Mucosa of rectum (tissue), 2 donors: ENCODE results near the gene CNN2.

Experiments used
- H3K27ac ChIP-seq, 2 donors: one replicate each; pipeline ENCODE4 v1.7.0; 2013; ENCODE audit warnings: inconsistent platforms in 2 of 2, low read depth in 2 of 2, low read length in 2 of 2
- H3K27me3 ChIP-seq, 2 donors: one replicate each; pipeline ENCODE4 v1.7.0; 2013; ENCODE audit warnings: low read length in 2 of 2; ENCODE audit not compliant: control insufficient read depth in 2 of 2, insufficient read depth in 2 of 2
- H3K36me3 ChIP-seq, 2 donors: one replicate each; pipeline ENCODE4 v1.7.0; 2013; ENCODE audit warnings: low read length in 2 of 2; ENCODE audit not compliant: control insufficient read depth in 2 of 2, insufficient read depth in 2 of 2
- H3K4me1 ChIP-seq, 2 donors: one replicate each; pipeline ENCODE4 v1.7.0; 2013; ENCODE audit warnings: low read length in 2 of 2, mild to moderate bottlenecking in 1 of 2; ENCODE audit not compliant: control insufficient read depth in 2 of 2, insufficient read depth in 2 of 2
- H3K4me3 ChIP-seq, 2 donors: one replicate each; pipeline ENCODE4 v1.7.0; 2013; ENCODE audit warnings: low read length in 2 of 2
- H3K9ac ChIP-seq, 2 donors: one replicate each; pipeline ENCODE4 v1.7.0; 2013; ENCODE audit warnings: low read length in 2 of 2, low read depth in 1 of 2, mild to moderate bottlenecking in 1 of 2
- H3K9me3 ChIP-seq, 2 donors: one replicate each; pipeline ENCODE4 v1.7.0; 2013; ENCODE audit warnings: low read length in 2 of 2; ENCODE audit not compliant: control insufficient read depth in 2 of 2
- donor health status: healthy.
- donor health status: Normal muscosa, but diverticular disease.

Gene CNN2

DNA sequence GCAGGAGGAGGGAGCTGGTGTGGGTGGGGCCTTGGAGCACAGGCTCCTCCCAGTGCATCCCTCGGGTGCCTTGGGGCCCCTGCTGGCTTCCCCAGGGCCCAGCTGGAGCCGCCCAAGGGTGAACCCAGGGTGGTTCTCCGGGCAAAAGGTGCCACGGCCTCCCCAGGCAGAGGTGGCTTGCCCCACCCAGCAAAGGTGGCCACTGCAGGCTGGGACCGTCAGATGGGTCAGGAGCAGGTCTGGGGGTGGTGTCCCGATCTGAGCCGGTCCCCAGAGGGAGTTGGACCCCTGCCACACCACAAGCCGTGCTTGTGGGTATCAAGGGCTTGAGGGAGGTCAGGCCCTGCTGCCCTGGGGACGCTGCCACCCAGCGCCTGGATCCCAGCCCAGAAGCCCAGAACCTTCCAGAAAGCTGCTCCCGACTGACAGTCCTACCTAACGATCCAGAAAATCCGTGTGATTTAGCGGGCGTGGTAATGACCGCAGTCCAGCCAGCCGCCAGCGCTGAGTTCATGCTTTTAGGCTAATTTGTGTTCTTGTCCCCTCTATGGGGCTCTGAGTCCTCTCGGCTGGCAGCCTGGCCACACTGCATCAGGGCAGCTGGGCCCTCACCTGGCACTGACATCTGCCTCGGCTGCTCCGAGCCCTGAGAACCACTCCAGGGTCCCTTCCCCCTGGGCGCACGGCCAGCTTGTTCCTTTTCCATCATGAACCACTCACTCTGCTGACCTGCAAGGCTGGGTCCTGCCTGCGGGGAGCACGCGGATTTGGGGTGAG lies 31.2 kb upstream of the CNN2 start:
- Histone ChIP-seq H3K27ac (no peak overlapping the region), H3K36me3 (peaks cover 0 to 9% of the 10 kb centered on the region in 2 donors), H3K27me3 (peaks cover 33 to 40% of the 10 kb centered on the region in 2 donors), H3K4me1 (peaks cover 5 to 7% of the 10 kb centered on the region in 2 donors), H3K9me3 (no peaks in the 10 kb centered on the region), H3K4me3 (no peak overlapping the region), H3K9ac (no peak overlapping the region)

DNA sequence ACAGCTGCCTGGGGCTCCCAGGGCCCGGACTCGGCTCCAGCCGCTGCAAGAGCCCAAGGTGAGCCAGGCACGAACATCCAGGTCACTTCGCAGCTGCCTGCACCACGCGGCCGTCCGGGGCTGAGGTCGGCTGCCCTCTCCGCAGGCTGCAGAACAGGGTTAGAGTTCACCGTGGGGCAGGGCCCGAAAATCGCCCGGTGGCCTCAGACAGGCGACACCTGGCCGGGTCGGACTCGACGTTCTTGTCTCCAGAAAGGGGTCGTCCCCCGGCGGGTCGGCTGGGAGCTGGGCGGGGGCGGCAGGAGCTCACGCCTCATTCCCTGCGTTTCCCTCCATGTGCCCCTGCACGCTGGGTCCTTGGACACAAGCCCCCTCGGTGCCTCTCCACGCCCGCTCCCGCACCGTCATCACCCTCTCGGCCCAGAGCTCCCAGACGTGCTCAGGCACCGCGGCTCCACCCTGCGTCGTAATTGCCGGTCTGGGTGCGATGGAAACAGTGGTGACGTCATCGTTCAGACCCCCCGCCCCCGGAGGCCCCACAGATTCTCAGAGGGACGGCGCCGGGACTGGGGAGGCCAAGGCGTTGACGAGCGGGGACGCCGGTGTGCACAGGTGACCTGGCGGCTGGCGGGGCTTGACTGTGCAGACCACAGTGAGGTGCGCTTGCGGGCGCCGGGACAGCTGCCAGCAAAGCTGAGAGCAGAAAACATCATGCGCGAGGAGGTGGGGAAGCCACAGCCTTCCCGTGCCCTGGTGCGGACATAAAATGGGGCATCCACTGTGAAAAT lies 30.2 kb upstream of the CNN2 start:
- peaks cover 37 to 46% of the 10 kb centered on the region in 2 donors for H3K27me3 ChIP-seq
- H3K4me1 ChIP-seq: peaks cover 5 to 10% of the 10 kb centered on the region in 2 donors
- H3K27ac ChIP-seq: no peak overlapping the region
- H3K9ac ChIP-seq: no peak overlapping the region
- H3K9me3 ChIP-seq: no peaks in the 10 kb centered on the region
- H3K36me3 ChIP-seq: peaks cover 0 to 9% of the 10 kb centered on the region in 2 donors
- H3K4me3 ChIP-seq: no peak overlapping the region

DNA sequence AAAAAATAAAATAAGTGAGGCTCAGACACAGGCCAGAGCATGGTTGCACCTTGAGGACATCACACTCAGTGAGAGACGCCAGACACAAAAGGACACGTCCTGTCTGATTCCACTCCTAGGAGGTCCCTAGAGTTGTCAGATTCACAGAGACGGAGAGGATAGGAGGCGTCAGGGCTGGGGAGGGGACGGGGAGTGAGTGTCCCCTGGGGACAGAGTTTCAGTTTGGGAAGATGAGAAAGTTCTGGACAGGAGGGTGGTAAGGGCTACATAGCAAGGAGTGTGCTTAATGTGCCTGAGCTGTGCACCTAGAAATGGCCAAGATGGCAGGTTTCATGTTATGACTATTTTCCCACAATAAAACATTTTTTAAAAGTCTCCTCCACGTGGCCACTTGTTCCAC lies 28.3 kb upstream of the CNN2 start:
- Histone ChIP-seq H3K4me3 (no peak overlapping the region), H3K27ac (no peak overlapping the region), H3K9me3 (no peaks in the 10 kb centered on the region), H3K36me3 (peaks cover 0 to 4% of the 10 kb centered on the region in 2 donors), H3K27me3 (peaks cover 43 to 46% of the 10 kb centered on the region in 2 donors), H3K9ac (no peak overlapping the region), H3K4me1 (peaks cover 5 to 10% of the 10 kb centered on the region in 2 donors)

DNA sequence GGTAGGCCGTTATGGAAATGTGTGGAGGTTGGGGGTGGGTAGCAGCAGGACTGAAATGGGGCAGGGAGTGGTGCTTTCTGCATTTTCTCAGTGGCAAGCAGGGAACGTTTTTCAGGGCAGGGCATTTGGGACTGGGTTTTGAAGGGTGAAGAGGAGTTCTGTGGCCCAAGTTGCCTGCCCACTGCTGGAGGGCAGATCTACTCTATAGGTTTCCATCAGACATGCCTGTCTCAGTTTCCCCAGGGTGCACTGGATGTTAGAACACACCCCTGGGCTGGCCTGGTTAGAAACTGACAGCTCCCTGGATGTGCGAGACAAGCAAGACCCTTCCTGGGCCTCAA lies 27.1 kb upstream of the CNN2 start:
- Histone ChIP-seq H3K9me3 (no peaks in the 10 kb centered on the region), H3K27me3 (peaks cover 43 to 46% of the 10 kb centered on the region in 2 donors), H3K4me3 (no peak overlapping the region), H3K27ac (no peak overlapping the region), H3K9ac (no peak overlapping the region), H3K4me1 (peaks cover 5 to 10% of the 10 kb centered on the region in 2 donors), H3K36me3 (no peaks in the 10 kb centered on the region)

DNA sequence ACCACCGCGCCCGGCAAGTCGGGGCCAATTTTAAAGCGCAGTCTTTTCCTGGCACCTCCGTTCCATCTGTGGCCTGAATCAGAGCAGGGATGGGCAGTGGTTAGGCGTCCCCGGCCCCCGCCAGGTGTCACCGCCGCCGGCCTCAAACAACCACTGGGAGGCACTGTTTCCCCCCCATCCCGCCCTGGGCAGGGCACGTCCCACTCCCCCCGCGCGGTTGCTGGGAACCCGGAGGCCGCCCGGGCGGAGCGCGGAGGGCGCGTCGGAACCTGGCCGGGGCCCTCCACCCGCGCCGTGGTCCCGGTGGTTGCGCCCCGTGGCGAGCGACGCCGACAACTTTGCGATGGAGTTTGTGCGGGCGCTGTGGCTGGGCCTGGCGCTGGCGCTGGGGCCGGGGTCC lies 26.3 kb upstream of the CNN2 start, which contains the start of gene GRIN3B:
TSS of gene GRIN3B (plus strand) at position 325 of the 400 bp plus-strand sequence. CDS start at position 344, 19 bp downstream.
- H3K4me1 ChIP-seq: peaks cover 5 to 10% of the 10 kb centered on the region in 2 donors
- no peak within 1 kb of the TSS for H3K4me3 ChIP-seq
- peaks cover 43 to 47% of the 10 kb centered on the region in 2 donors for H3K27me3 ChIP-seq
- H3K9me3 ChIP-seq: no peaks in the 10 kb centered on the region
- no peak within 1 kb of the TSS for H3K27ac ChIP-seq
- H3K9ac ChIP-seq: no peak within 1 kb of the TSS
- no peaks in the 10 kb centered on the region for H3K36me3 ChIP-seq

DNA sequence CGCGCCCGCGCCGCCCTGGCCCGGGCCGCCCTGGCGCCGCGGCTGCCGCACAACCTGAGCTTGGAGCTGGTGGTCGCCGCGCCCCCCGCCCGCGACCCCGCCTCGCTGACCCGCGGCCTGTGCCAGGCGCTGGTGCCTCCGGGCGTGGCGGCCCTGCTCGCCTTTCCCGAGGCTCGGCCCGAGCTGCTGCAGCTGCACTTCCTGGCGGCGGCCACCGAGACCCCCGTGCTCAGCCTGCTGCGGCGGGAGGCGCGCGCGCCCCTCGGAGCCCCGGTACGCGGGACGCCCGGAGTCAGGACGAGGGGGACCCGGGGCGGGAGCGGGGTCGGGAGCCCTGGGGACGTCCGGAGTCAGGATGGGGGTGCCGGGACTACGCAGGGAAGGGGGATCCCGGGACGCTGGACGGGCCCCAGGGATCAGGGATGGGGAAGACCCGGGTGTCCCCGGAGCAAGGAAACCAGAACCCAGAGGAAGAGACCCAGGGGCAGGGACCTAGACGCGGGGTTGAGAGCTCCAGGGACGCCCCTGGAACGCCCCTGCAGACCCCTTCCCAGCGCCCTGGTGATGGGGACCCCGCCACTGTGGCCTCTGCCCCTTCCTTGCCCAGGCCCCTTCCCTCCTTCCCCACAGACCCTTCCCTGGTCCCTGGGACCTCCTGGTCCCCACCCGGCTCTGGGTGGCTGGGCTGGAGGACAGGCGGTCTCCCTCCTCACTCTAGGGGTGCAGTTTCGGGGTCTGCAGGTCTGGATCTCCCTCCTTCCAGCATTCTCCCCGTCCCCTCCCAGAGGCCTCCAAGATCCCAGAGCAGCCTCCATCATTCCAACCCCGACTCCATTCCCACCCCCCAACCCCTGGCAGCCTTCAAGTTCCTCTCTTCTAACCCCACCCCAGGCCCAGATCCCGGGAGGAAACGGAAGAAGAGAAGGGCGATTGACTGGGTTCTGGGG lies 25.5 kb upstream of the CNN2 start:
- no peaks in the 10 kb centered on the region for H3K9me3 ChIP-seq
- H3K4me3 ChIP-seq: no peak overlapping the region
- no peak overlapping the region for H3K27ac ChIP-seq
- no peaks in the 10 kb centered on the region for H3K36me3 ChIP-seq
- peaks cover 40 to 42% of the 10 kb centered on the region in 2 donors for H3K27me3 ChIP-seq
- H3K4me1 ChIP-seq: peaks cover 3 to 10% of the 10 kb centered on the region in 2 donors
- no peak overlapping the region for H3K9ac ChIP-seq

DNA sequence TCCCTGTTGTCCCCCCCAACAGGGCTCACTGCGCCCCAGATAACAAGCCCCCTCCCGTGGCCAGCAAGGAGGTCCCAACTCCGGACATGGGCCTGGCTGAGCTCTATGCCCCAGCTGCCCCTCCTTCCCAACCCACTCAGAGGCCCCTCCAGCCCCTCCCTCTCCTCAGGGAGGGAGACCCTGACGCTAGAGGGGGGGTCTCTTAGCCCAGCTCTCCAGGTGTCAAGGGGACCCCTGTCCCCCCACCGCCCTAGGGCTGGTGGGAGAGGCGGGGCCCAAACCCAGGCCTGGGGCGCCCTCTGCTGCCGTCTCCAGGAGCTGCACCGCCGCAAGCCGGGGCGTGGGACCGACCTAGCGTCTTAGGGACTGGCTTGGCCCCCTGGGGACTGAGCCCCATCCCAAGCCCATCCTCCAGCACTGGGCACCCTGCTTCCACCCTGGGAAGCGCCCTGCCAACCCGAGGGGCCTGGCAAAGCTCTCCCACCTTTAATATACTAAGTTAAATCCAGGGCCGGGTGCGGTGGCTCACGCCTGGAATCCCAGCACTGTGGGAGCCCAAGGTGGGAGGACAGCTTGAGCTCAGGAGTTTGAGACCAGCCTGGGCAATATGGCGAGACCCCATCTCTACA lies 24.8 kb upstream of the CNN2 start:
- peaks cover 33 to 35% of the 10 kb centered on the region in 2 donors for H3K27me3 ChIP-seq

DNA sequence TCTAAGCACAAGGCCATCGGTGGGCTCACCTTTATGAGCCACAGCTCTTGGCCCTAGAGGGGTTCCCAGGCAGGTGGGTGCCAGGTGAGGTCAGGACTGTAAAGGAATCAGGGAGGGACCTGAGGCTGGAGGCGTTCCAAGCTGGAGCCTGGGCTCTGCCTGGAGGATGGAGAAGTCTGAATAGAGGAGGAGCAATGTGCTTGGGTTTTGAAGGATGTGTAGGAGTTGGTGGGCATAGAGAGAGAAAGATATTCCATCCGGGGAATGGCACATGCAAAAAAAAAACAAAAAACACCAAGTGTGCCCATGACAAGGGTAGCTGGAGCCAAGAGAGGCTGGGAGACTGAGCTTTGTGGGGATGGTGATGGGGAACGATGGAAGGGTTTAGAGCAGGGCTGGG lies 23.8 kb upstream of the CNN2 start:
- H3K4me1 ChIP-seq: peaks cover 0 to 3% of the 10 kb centered on the region in 2 donors
- peaks cover 27 to 29% of the 10 kb centered on the region in 2 donors for H3K27me3 ChIP-seq
- no peaks in the 10 kb centered on the region for H3K9me3 ChIP-seq

More for the DNA sequence above, 24.8 kb upstream of the CNN2 start:
- no peaks in the 10 kb centered on the region for H3K9me3 ChIP-seq
- H3K4me1 ChIP-seq: peaks cover 0 to 3% of the 10 kb centered on the region in 2 donors
- H3K36me3 ChIP-seq: no peaks in the 10 kb centered on the region
- no peak overlapping the region for H3K27ac ChIP-seq
- H3K9ac ChIP-seq: no peak overlapping the region
- no peak overlapping the region for H3K4me3 ChIP-seq

DNA sequence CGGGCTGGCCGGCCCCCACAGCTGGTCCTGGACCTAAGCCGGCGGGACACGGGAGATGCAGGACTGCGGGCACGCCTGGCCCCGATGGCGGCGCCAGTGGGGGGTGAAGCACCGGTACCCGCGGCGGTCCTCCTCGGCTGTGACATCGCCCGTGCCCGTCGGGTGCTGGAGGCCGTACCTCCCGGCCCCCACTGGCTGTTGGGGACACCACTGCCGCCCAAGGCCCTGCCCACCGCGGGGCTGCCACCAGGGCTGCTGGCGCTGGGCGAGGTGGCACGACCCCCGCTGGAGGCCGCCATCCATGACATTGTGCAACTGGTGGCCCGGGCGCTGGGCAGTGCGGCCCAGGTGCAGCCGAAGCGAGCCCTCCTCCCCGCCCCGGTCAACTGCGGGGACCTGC lies 23.1 kb upstream of the CNN2 start:
- Histone ChIP-seq H3K4me1 (peaks cover 0 to 3% of the 10 kb centered on the region in 2 donors), H3K9me3 (no peaks in the 10 kb centered on the region), H3K36me3 (no peaks in the 10 kb centered on the region), H3K27me3 (peaks cover 20 to 22% of the 10 kb centered on the region in 2 donors), H3K9ac (no peak overlapping the region), H3K4me3 (no peak overlapping the region), H3K27ac (no peak overlapping the region)

More for the DNA sequence above, 23.8 kb upstream of the CNN2 start:
- Histone ChIP-seq H3K4me3 (no peak overlapping the region), H3K9ac (no peak overlapping the region), H3K27ac (no peak overlapping the region), H3K36me3 (no peaks in the 10 kb centered on the region)
